ENCODE measurements around the gene HSD17B14.

DNA sequence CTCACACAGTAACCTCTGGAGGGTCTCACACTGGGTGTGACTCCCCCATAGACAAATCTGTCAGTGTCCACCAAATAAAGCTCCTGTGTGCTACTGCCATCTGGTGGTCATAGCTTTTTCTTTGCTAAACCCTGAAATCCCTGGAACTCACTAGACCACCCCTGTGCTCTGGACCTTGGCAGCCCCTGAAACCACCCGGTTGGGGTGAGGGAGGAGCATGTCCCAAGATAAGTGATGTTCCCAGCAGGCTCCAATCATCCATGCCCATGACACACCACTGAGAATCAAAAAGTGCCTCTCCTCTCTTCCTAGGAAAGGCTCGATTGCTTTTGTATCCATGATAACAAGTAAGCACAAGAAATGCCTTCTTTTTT, 6.5 kb upstream of the HSD17B14 start:
- TF ChIP-seq, protein P1, sequence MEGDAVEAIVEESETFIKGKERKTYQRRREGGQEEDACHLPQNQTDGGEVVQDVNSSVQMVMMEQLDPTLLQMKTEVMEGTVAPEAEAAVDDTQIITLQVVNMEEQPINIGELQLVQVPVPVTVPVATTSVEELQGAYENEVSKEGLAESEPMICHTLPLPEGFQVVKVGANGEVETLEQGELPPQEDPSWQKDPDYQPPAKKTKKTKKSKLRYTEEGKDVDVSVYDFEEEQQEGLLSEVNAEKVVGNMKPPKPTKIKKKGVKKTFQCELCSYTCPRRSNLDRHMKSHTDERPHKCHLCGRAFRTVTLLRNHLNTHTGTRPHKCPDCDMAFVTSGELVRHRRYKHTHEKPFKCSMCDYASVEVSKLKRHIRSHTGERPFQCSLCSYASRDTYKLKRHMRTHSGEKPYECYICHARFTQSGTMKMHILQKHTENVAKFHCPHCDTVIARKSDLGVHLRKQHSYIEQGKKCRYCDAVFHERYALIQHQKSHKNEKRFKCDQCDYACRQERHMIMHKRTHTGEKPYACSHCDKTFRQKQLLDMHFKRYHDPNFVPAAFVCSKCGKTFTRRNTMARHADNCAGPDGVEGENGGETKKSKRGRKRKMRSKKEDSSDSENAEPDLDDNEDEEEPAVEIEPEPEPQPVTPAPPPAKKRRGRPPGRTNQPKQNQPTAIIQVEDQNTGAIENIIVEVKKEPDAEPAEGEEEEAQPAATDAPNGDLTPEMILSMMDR (IDR thresholded peaks at IDR 0.05; ENCODE audit: control extremely low read depth in 1 of 3, insufficient read depth in 1 of 3, low read depth in 1 of 3, low read length in 3 of 3): peak; percentile 27 to 80 (median 76)
- TF ChIP-seq GABPA (IDR thresholded peaks at IDR 0.05; ENCODE audit: borderline replicate concordance, insufficient read depth, low read length): no peak
- TF ChIP-seq CBX5 (IDR thresholded peaks at IDR 0.05; ENCODE audit: low read depth, low read length): no peak
- TF ChIP-seq ZNF274 (IDR thresholded peaks at IDR 0.05; ENCODE audit: borderline replicate concordance, extremely low read depth, low read length): no peak

All from H1 (cell line).